Heart right ventricle (tissue), 16 donors: ENCODE measurements around the gene CDC42BPG. TPM values are rescaled to one million over a fixed set of nuclear protein-coding genes. Genes with fewer than 3 reads are reported as not detected.
A peak's percentile ranks its signal among the peaks of the same experiment; 100 is the strongest.

Experiments used
- ATAC-seq, 8 donors: fragments of 200-7000 bp; cut with Tn5 transposase; one replicate each; pipeline ENCODE4 v1.9.1; 2020; ENCODE audit warnings: mild to moderate bottlenecking in 8 of 8, moderate library complexity in 8 of 8, moderate number of reproducible peaks in 1 of 8
- DNase-seq, 2 donors: peaks; one replicate each; pipeline ENCODE4 v3.0.0-alpha.2; 2020
- H3K27ac ChIP-seq, 10 donors: fragments of 200-600 bp; sonication (generic) in 2 of 10; one replicate each; pipeline versions ENCODE4 v1.5.0 to v1.8.0; 2020 to 2022; ENCODE audit warnings: mild to moderate bottlenecking in 3 of 10
- H3K27me3 ChIP-seq, 7 donors: fragments of 200-600 bp; one replicate each; pipeline ENCODE4 v1.8.0; 2021 to 2022; ENCODE audit warnings: mild to moderate bottlenecking in 2 of 7
- H3K36me3 ChIP-seq, 9 donors: fragments of 200-600 bp; sonication (generic) in 1 of 9; one replicate each; pipeline versions ENCODE4 v1.5.0 to v1.8.0; 2020 to 2022; ENCODE audit warnings: mild to moderate bottlenecking in 2 of 9
- H3K4me1 ChIP-seq, 9 donors: fragments of 200-600 bp; sonication (generic) in 1 of 9; one replicate each; pipeline versions ENCODE4 v1.5.0 to v1.8.0; 2020 to 2022; ENCODE audit warnings: mild to moderate bottlenecking in 4 of 9
- H3K4me3 ChIP-seq, 10 donors: fragments of 200-600 bp; sonication (generic) in 2 of 10; one replicate each; pipeline versions ENCODE4 v1.5.0 to v1.8.0; 2020 to 2022; ENCODE audit warnings: mild to moderate bottlenecking in 7 of 10, moderate library complexity in 2 of 10
- H3K9me3 ChIP-seq, 11 donors: fragments of 200-600 bp in 10 of 11; sonication (generic) in 2 of 11; one replicate each; pipeline versions ENCODE4 v1.5.0 to v1.8.0; 2013 to 2022; ENCODE audit warnings: mild to moderate bottlenecking in 2 of 11, control low read depth in 1 of 11, moderate library complexity in 1 of 11
- CTCF ChIP-seq, 9 donors: fragments of 200-600 bp; sonication (generic) in 2 of 9; IDR thresholded peaks; one replicate each; pipeline versions ENCODE4 v1.5.0 to v1.8.0; 2021 to 2022; ENCODE audit warnings: antibody characterized with exemption in 9 of 9, mild to moderate bottlenecking in 5 of 9, moderate library complexity in 1 of 9
- WGBS, 2 donors: extraction: QIAGEN DNeasy Blood & Tissue Kit; methylation state at CpG; one replicate each; pipeline ENCODE4 v1.1.7; 2013; ENCODE audit warnings: inconsistent platforms in 1 of 2; 5-methylcytosine and 5-hydroxymethylcytosine counted together
- intact Hi-C, 10 donors: fragments of 100-400 bp; cut with DNase I; formaldehyde crosslinking; loops; one replicate each; pipeline versions ENCODE4 v1.11.1 to v1.14.2; 2022
- polyA plus RNA-seq, 2 donors: library from polyadenylated mRNA; stranded (reverse); fragments of 200-250 nt; gene quantifications; one replicate each; pipeline ENCODE4 v1.2.3, GENCODE V29; 2013
- total RNA-seq, 10 donors: library from RNA; stranded (reverse); fragmentation: NEBNext Ultra II Directional in 3 of 10; extraction: Animal tissue kit (Norgen Biotek cat#: 25700) in 3 of 10; gene quantifications; one replicate each; pipeline versions ENCODE4 v1.2.1 to v1.2.4, GENCODE V29; 2021 to 2023
- donor health status: Arrhythmogenic right ventricular cardiomyopathy.
- donor health status: ischemic (EF 13 %, LVEDD 7.1; RV severe dilation, severe dysfunction).
- donor health status: healthy with polysubstance abuse.
- donor health status: DM: no; HTN: yes; CAD: no.
- donor health status: DM: no; HTN: no; CAD: no.
- donor health status: ischemic (EF 25% LVEDD 6.9; RV normal size, moderate dysfunction).
- donor health status: ischemic (EF 25% LVEDD 5.7; RV mildly dilated, moderate dysfunction).
- donor health status: healthy.
- donor health status: DM: yes; HTN: yes; CAD: no.
- donor health status: Ischemic cardiomyopathy.
- donor health status: ischemic (EF 35%, LVEDD 5.7; RV mildly dilated, moderate dysfunction).
- donor health status: nonischemic (EF 11% LVEDD 7.7; RV severe dilation, severe dysfunction).
- donor health status: DM: yes; HTN: yes; CAD: no.
- donor health status: PGD.
- donor health status: ischemic (EF 29% LVEDD 5.4; RV normal size, mild dysfunction).
- donor health status: nonischemic (EF 23%, LVEDD 6.1; RV moderate dilation, normal function).

The CDC42BPG gene
- total and polyA plus RNA-seq, 12 donors, result 0.04 to 1.3 (median 0.27) TPM

- Histone ChIP-seq H3K4me3 (peak overlapping the region in 1 of 10 donors; percentile 9), H3K9me3 (no peaks in the 10 kb centered on the region), H3K4me1 (peaks cover 55 to 100% (median 93%) of the 10 kb centered on the region in 9 donors), H3K27me3 (no peaks in the 10 kb centered on the region), H3K27ac (peak overlapping the region in 8 of 10 donors; percentile 26 to 96 (median 94)), H3K36me3 (peaks cover 0 to 42% (median 11%) of the 10 kb centered on the region in 9 donors)
- WGBS, 2 donors, result 83 to 87% methylated on average over 6 of the region's 6 CpGs
- ATAC-seq (no peak), DNase-seq (no peak)
- TF ChIP-seq CTCF (IDR thresholded peaks at IDR 0.05), result no peak
- intact Hi-C loops, result no loop called here
Observed at GRCh38 chr11:64861227-64861975, 16.9 kb upstream of the CDC42BPG start.

GRCh38 chr11:64859542-64860414 lies 15.3 kb upstream of the CDC42BPG start:
- intact Hi-C loops, result no loop called here
- peak overlapping the region in 2 of 10 donors; percentile 5 to 27 for H3K4me3 ChIP-seq

GRCh38 chr11:64858467-64859263 lies 14.2 kb upstream of the CDC42BPG start:
- Histone ChIP-seq H3K27ac (peak overlapping the region; percentile 70 to 96 (median 87)), H3K27me3 (no peaks in the 10 kb centered on the region), H3K4me1 (peaks cover 61 to 100% (median 93%) of the 10 kb centered on the region in 9 donors), H3K9me3 (no peaks in the 10 kb centered on the region), H3K4me3 (peak overlapping the region in 2 of 10 donors; percentile 5 to 27), H3K36me3 (peaks cover 0 to 66% (median 15%) of the 10 kb centered on the region in 9 donors)
- intact Hi-C loops, result no loop called here
- ATAC-seq, result peak; percentile 21 to 78 (median 53)
- WGBS, 2 donors, result 48 to 53% methylated on average over 19 of the region's 19 CpGs
- no peak for TF ChIP-seq CTCF (IDR thresholded peaks at IDR 0.05)
- DNase-seq, result peak; percentile 65 to 76

More at GRCh38 chr11:64859542-64860414, 15.3 kb upstream of the CDC42BPG start:
- DNase-seq (no peak), ATAC-seq (no peak)
- WGBS, 2 donors, result 92 to 93% methylated on average over 33 of the region's 33 CpGs
- no peak for TF ChIP-seq CTCF (IDR thresholded peaks at IDR 0.05)
- Histone ChIP-seq H3K27ac (peak overlapping the region; percentile 70 to 96 (median 87)), H3K4me1 (peaks cover 61 to 100% (median 93%) of the 10 kb centered on the region in 9 donors), H3K9me3 (no peaks in the 10 kb centered on the region), H3K27me3 (no peaks in the 10 kb centered on the region), H3K36me3 (peaks cover 0 to 55% (median 11%) of the 10 kb centered on the region in 9 donors)
